Uterus (tissue), 2 donors: Measurements from ENCODE around the gene MYH15.

Experiments
- CTCF ChIP-seq, 4 experiments: fragments of 200-600 bp in 2 of 4; fragments of 450-650 bp in 2 of 4; sonication (generic) in 2 of 4; IDR thresholded peaks; one replicate each; pipeline ENCODE4 v1.5.1; 2016 to 2019; ENCODE audit warnings: antibody characterized with exemption in 4 of 4, mild to moderate bottlenecking in 2 of 4, moderate library complexity in 1 of 4
- POLR2A ChIP-seq, 2 donors: fragments of 450-650 bp; IDR thresholded peaks; one replicate each; pipeline ENCODE4 v1.6.1; 2016; ENCODE audit warnings: antibody characterized with exemption in 2 of 2, mild to moderate bottlenecking in 1 of 2, moderate library complexity in 1 of 2

DNA sequence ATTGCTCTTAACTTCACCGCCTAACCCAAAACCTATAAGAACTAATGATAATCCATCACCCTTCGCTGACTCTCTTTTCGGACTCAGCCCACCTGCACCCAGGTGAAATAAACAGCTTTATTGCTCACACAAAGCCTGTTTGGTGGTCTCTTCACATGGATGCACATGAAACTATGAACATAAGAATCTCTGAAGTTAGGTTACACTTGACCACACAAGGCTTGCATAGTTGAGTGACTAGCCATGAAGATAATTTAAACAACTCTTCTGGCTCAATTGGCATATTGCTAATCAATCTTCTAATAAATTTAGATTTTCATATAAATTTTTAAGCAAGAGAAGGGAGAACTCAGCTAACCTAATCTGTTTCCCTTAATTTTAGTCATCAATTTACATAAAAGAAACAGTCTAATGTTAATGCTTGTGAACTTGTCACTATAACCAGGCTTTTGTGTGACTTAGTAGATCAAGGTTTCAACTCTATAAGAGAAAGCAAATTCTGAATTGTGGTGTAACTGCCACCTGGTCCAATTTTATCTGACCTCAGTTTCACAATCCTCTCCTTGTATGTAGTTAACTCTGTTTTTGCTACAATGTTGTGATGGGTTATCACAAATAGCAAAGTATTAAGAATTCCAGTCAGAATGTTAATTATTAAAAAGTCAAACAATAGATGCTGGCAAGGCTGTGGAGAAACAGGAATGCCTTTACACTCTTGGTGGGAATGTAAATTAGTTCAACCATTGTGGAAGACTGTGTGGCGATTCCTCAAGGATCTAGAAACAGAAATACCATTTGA lies 132.0 kb downstream of the MYH15 start:
- TF ChIP-seq CTCF (IDR thresholded peaks at IDR 0.05) (no peak), POLR2A (IDR thresholded peaks at IDR 0.05) (no peak)
